ENCODE data around the gene TBCD.

GRCh38 chr17:82929011-82929622, 177.3 kb downstream of the TBCD start:
- TF ChIP-seq CTCF (IDR thresholded peaks at IDR 0.05) = no peak
- no peak for TF ChIP-seq POLR2A (IDR thresholded peaks at IDR 0.05)
